SU-DHL-6 (cell line): ENCODE data around the gene C16orf95.

Experiments used
- EZH2phosphoT487 ChIP-seq: fragments of 200-600 bp; sonication (generic), shearing (Covaris generic); conservative IDR thresholded peaks from 2 replicates; pipeline ENCODE4 v1.6.1; 2018; ENCODE audit warnings: mild to moderate bottlenecking, antibody characterized with exemption, low read length, moderate library complexity, mixed read lengths
- TF ChIP-seq, protein P1 (sequence below): fragments of 200-600 bp; sonication (generic); IDR thresholded peaks from one replicate; pipeline ENCODE4 v1.5.1; 2017; ENCODE audit warnings: antibody characterized with exemption, mild to moderate bottlenecking, low read length, moderate library complexity; ENCODE audit not compliant: insufficient read depth, poor library complexity, severe bottlenecking

GRCh38 chr16:87319011-87319410 lies 1.8 kb upstream of the C16orf95 start:
- TF ChIP-seq, protein P1, sequence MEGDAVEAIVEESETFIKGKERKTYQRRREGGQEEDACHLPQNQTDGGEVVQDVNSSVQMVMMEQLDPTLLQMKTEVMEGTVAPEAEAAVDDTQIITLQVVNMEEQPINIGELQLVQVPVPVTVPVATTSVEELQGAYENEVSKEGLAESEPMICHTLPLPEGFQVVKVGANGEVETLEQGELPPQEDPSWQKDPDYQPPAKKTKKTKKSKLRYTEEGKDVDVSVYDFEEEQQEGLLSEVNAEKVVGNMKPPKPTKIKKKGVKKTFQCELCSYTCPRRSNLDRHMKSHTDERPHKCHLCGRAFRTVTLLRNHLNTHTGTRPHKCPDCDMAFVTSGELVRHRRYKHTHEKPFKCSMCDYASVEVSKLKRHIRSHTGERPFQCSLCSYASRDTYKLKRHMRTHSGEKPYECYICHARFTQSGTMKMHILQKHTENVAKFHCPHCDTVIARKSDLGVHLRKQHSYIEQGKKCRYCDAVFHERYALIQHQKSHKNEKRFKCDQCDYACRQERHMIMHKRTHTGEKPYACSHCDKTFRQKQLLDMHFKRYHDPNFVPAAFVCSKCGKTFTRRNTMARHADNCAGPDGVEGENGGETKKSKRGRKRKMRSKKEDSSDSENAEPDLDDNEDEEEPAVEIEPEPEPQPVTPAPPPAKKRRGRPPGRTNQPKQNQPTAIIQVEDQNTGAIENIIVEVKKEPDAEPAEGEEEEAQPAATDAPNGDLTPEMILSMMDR = no peak
- TF ChIP-seq EZH2phosphoT487 = no peak
